GM21528 (cell line): ENCODE measurements around the gene MICU1.
"Not testable (repeated sequence)": the region's sequence is repeated elsewhere in the genome, so short reads cannot be mapped to it uniquely, and the experiment has no call there.

Experiments
- ATAC-seq: cut with Tn5 transposase; IDR thresholded peaks from one replicate; pipeline ENCODE4 v1.9.1; 2021; ENCODE audit warnings: mild to moderate bottlenecking, moderate library complexity; ENCODE audit not compliant: unreplicated experiment, low FRiP score

Gene MICU1

GRCh38 chr10:72356115-72356514 lies 269.8 kb downstream of the MICU1 start:
- ATAC-seq: no peak

- ATAC-seq: no peak
Measured at GRCh38 chr10:72355214-72355555, 270.7 kb downstream of the MICU1 start.

GRCh38 chr10:72354356-72355213 lies 271.3 kb downstream of the MICU1 start, which contains the start of gene DNAJB12:
TSS of gene DNAJB12 (minus strand) at chr10:72354919. CDS start at chr10:72354897, 22 bp downstream.
- ATAC-seq: peak; percentile 77

- ATAC-seq: no peak
Measured at GRCh38 chr10:72353965-72354355, 271.9 kb downstream of the MICU1 start.

GRCh38 chr10:72353028-72353964 lies 272.6 kb downstream of the MICU1 start:
- no peak for ATAC-seq

GRCh38 chr10:72351479-72351878 lies 274.4 kb downstream of the MICU1 start:
- no peak for ATAC-seq

- ATAC-seq: no peak
Measured at GRCh38 chr10:72349438-72349837, 276.4 kb downstream of the MICU1 start.

GRCh38 chr10:72348282-72348681 lies 277.6 kb downstream of the MICU1 start:
- ATAC-seq: no peak

- ATAC-seq: not testable (repeated sequence)
Measured at GRCh38 chr10:72346117-72346516, 279.8 kb downstream of the MICU1 start.

- no peak for ATAC-seq
Measured at GRCh38 chr10:72344932-72345331, 280.9 kb downstream of the MICU1 start.

GRCh38 chr10:72342911-72343310 lies 283.0 kb downstream of the MICU1 start:
- no peak for ATAC-seq

GRCh38 chr10:72340510-72341261 lies 285.2 kb downstream of the MICU1 start:
- no peak for ATAC-seq

- no peak for ATAC-seq
Measured at GRCh38 chr10:72338180-72338579, 287.7 kb downstream of the MICU1 start.

- ATAC-seq: no peak
Measured at GRCh38 chr10:72337722-72338121, 288.2 kb downstream of the MICU1 start.

- no peak for ATAC-seq
Measured at GRCh38 chr10:72337039-72337629, 288.7 kb downstream of the MICU1 start.

GRCh38 chr10:72336259-72337038 lies 289.4 kb downstream of the MICU1 start:
- ATAC-seq: no peak

- peak; percentile 37 for ATAC-seq
Measured at GRCh38 chr10:72335394-72336258, 290.3 kb downstream of the MICU1 start.

GRCh38 chr10:72334825-72335393 lies 291.0 kb downstream of the MICU1 start:
- ATAC-seq: peak; percentile 58
